Endodermal cell (in vitro differentiated cells): Measurements from ENCODE around the gene HIRIP3. TPM values are rescaled to one million over a fixed set of nuclear protein-coding genes. Genes with fewer than 3 reads are reported as not detected.

Experiments used
- DNase-seq: peaks from one replicate; pipeline ENCODE4 v3.0.0-alpha.2; 2017
- H3K27ac ChIP-seq: 2 replicates; pipeline ENCODE4 v1.5.1; 2013; ENCODE audit warnings: mild to moderate bottlenecking, low read depth, low read length, moderate library complexity
- H3K27me3 ChIP-seq: 2 replicates; pipeline ENCODE4 v1.6.1; 2013; ENCODE audit warnings: mild to moderate bottlenecking, low read length, moderate library complexity; ENCODE audit not compliant: insufficient read depth, control insufficient read depth, poor library complexity, severe bottlenecking
- H3K36me3 ChIP-seq: 2 replicates; pipeline ENCODE4 v1.7.0; 2013; ENCODE audit warnings: mild to moderate bottlenecking, low read length, moderate library complexity; ENCODE audit not compliant: control insufficient read depth, insufficient read depth
- H3K4me1 ChIP-seq: one replicate; pipeline ENCODE4 v1.7.0; 2013; ENCODE audit warnings: low read length; ENCODE audit not compliant: control insufficient read depth, insufficient read depth
- H3K4me3 ChIP-seq: 2 replicates; pipeline ENCODE4 v1.5.1; 2013; ENCODE audit warnings: mild to moderate bottlenecking, low read length, moderate library complexity
- H3K9ac ChIP-seq: 2 replicates; pipeline ENCODE4 v1.6.1; 2013; ENCODE audit warnings: mild to moderate bottlenecking, low read length, moderate library complexity; ENCODE audit not compliant: poor library complexity, severe bottlenecking; ENCODE audit errors: extremely low read depth
- H3K9me3 ChIP-seq: 2 replicates; pipeline ENCODE4 v1.6.1; 2013; ENCODE audit warnings: mild to moderate bottlenecking, low read length, moderate library complexity; ENCODE audit not compliant: control insufficient read depth
- H3K27ac Mint-ChIP-seq: 2 replicates; pipeline ENCODE4 v1.8.0; 2020; ENCODE audit warnings: mixed read lengths
- H3K27me3 Mint-ChIP-seq: 2 replicates; pipeline ENCODE4 v1.8.0; 2021; ENCODE audit warnings: mild to moderate bottlenecking, mixed read lengths; ENCODE audit not compliant: insufficient read depth
- H3K36me3 Mint-ChIP-seq: 2 replicates; pipeline ENCODE4 v1.8.0; 2020; ENCODE audit warnings: low read depth, mixed read lengths
- H3K4me1 Mint-ChIP-seq: 2 replicates; pipeline ENCODE4 v1.8.0; 2020; ENCODE audit warnings: mixed read lengths
- H3K4me3 Mint-ChIP-seq: 2 replicates; pipeline ENCODE4 v1.8.0; 2020; ENCODE audit warnings: mild to moderate bottlenecking, moderate library complexity, mixed read lengths
- H3K9me3 Mint-ChIP-seq: 2 replicates; pipeline ENCODE4 v1.8.0; 2020; ENCODE audit warnings: mild to moderate bottlenecking, mixed read lengths
- CTCF ChIP-seq: fragments of 200-600 bp; sonication (generic); conservative IDR thresholded peaks from 2 replicates; pipeline ENCODE4 v1.5.0; 2021; ENCODE audit warnings: antibody characterized with exemption, mild to moderate bottlenecking
- WGBS, 2 experiments: methylation state at CpG; one replicate each; pipeline versions ENCODE4 v1.1.5 to v1.1.7; 2013; ENCODE audit warnings: missing lambda C conversion rate in 2 of 2, mixed read lengths in 1 of 2; ENCODE audit not compliant: insufficient coverage in 1 of 2, insufficient read length in 1 of 2; 5-methylcytosine and 5-hydroxymethylcytosine counted together
- total RNA-seq, 2 donors: library from RNA; stranded (reverse); fragmentation: NEBNext Ultra II Directional in 1 of 2; extraction: Animal tissue kit (Norgen Biotek cat#: 25700) in 1 of 2; gene quantifications; 2 replicates in 1 of 2; 3 replicates in 1 of 2; pipeline ENCODE4 v1.2.1, GENCODE V29; 2021

HIRIP3 gene
- total RNA-seq, 2 donors from 2014 or later, result 9.4 to 13.9 TPM

- H3K9me3 ChIP-seq, result no peaks in the 10 kb centered on the region
- Mint-ChIP-seq H3K9me3 (peaks cover 2% of the 10 kb centered on the region), H3K27me3 (peaks cover 2% of the 10 kb centered on the region), H3K27ac (peak overlapping the region; percentile 89), H3K4me3 (peak overlapping the region; percentile 81), H3K4me1 (peaks cover 13% of the 10 kb centered on the region), H3K36me3 (peaks cover 20% of the 10 kb centered on the region)
- no peak overlapping the region for H3K27ac ChIP-seq
- WGBS, 2 experiments, result 93 to 95% methylated on average over 7 to 14 of the region's 14 CpGs
- no peak for DNase-seq
- peaks cover 9% of the 10 kb centered on the region for H3K4me1 ChIP-seq
- peak overlapping the region; percentile 88 for H3K4me3 ChIP-seq
- no peak for TF ChIP-seq CTCF
- peak overlapping the region; percentile 59 for H3K9ac ChIP-seq
- no peaks in the 10 kb centered on the region for H3K27me3 ChIP-seq
- H3K36me3 ChIP-seq, result peaks cover 21% of the 10 kb centered on the region
These were observed 32.2 kb downstream of the HIRIP3 start for GRCh38 chr16:29963021-29963743.

- peaks cover 9% of the 10 kb centered on the region for H3K4me1 ChIP-seq
- H3K27ac ChIP-seq, result no peak overlapping the region
- no peak for TF ChIP-seq CTCF
- 27 to 32% methylated on average over 18 of the region's 18 CpGs for WGBS, 2 experiments
- Mint-ChIP-seq H3K27ac (peak overlapping the region; percentile 89), H3K4me3 (peak overlapping the region; percentile 81), H3K9me3 (peaks cover 2% of the 10 kb centered on the region), H3K27me3 (peaks cover 2% of the 10 kb centered on the region), H3K36me3 (peaks cover 15% of the 10 kb centered on the region), H3K4me1 (peaks cover 13% of the 10 kb centered on the region)
- peaks cover 16% of the 10 kb centered on the region for H3K36me3 ChIP-seq
- H3K27me3 ChIP-seq, result no peaks in the 10 kb centered on the region
- H3K9ac ChIP-seq, result peak overlapping the region; percentile 59
- no peaks in the 10 kb centered on the region for H3K9me3 ChIP-seq
- no peak for DNase-seq
- peak overlapping the region; percentile 88 for H3K4me3 ChIP-seq
These were observed 32.9 kb downstream of the HIRIP3 start for GRCh38 chr16:29962344-29962994.

- peak within 1 kb of the TSS; percentile 90 for H3K27ac Mint-ChIP-seq
- peak; percentile 72 for TF ChIP-seq CTCF
- H3K4me1 ChIP-seq, result peaks cover 9% of the 10 kb centered on the region
- peak within 1 kb of the TSS; percentile 81 for H3K4me3 Mint-ChIP-seq
- H3K4me1 Mint-ChIP-seq, result peaks cover 13% of the 10 kb centered on the region
- H3K36me3 Mint-ChIP-seq, result peaks cover 15% of the 10 kb centered on the region
- no peaks in the 10 kb centered on the region for H3K9me3 ChIP-seq
- peaks cover 2% of the 10 kb centered on the region for H3K9me3 Mint-ChIP-seq
- peaks cover 2% of the 10 kb centered on the region for H3K27me3 Mint-ChIP-seq
- peak; percentile 95 for DNase-seq
- H3K27me3 ChIP-seq, result no peaks in the 10 kb centered on the region
- no peak within 1 kb of the TSS for H3K27ac ChIP-seq
- peaks cover 10% of the 10 kb centered on the region for H3K36me3 ChIP-seq
- peak within 1 kb of the TSS; percentile 88 for H3K4me3 ChIP-seq
- WGBS, 2 experiments, result 1 to 4% methylated on average over 20 to 75 of the region's 75 CpGs
- peak within 1 kb of the TSS; percentile 59 for H3K9ac ChIP-seq
These were observed 33.7 kb downstream of the HIRIP3 start, which contains the start of gene TMEM219 for GRCh38 chr16:29961479-29962343. Gene TMEM219 (plus strand): TSS chr16:29962079. CDS start chr16:29963144, 1,065 bp downstream.
